HCT116 (cell line): Measurements from ENCODE around the gene ATPAF1. TPM values are rescaled to one million over a fixed set of nuclear protein-coding genes. Genes with fewer than 3 reads are reported as not detected.

Source experiments
- ATAC-seq: fragments of 200-7000 bp; cut with Tn5 transposase; 2 replicates; pipeline ENCODE4 v1.9.1; 2020; ENCODE audit warnings: mild to moderate bottlenecking, moderate library complexity
- BruUV-seq: library from RNA; stranded (reverse); fragments of 400-500 nt; replicated peaks from 2 replicates; lab custom pipeline; 2021; lab: Mats Ljungman, UMichigan
- CTCF ChIA-PET: fragments of 300-600 bp; sonication (Branson Sonifier 250); formaldehyde crosslinking; loops from one replicate; lab custom pipeline; 2021; ENCODE audit warnings: antibody characterized with exemption; lab: Charles Lee
- POLR2A ChIA-PET: fragments of 300-600, 350-600 bp; sonication (Branson Sonifier 250); formaldehyde crosslinking; loops from one replicate; lab custom pipeline; 2021; ENCODE audit warnings: antibody characterized with exemption; lab: Charles Lee
- RAD21 ChIA-PET, 2 experiments: fragments of 300-600 bp; sonication (Branson Sonifier 250); formaldehyde crosslinking; loops; one replicate each; lab custom pipeline; 2023; ENCODE audit warnings: low total read pairs in 2 of 2; ENCODE audit not compliant: uncharacterized antibody in 2 of 2, unreplicated experiment in 2 of 2, low non-redundant PET in 1 of 2; lab: Charles Lee
- DNase-seq: peaks from one replicate; pipeline ENCODE4 v3.0.0-alpha.2; 2010; ENCODE audit warnings: low read depth, low spot score
- H2AFZ ChIP-seq: fragments of 200-600 bp; shearing (Covaris generic), sonication (generic); 2 replicates; pipeline ENCODE4 v1.6.1; 2017; ENCODE audit warnings: low read depth, mixed run types, mixed read lengths, antibody characterized with exemption, low read length; ENCODE audit not compliant: poor library complexity, severe bottlenecking
- H3K27ac ChIP-seq: 2 replicates; pipeline ENCODE4 v1.5.1; 2012; ENCODE audit warnings: low read depth, low read length
- H3K27me3 ChIP-seq: fragments of 200-600 bp; sonication (generic); 2 replicates; pipeline ENCODE4 v1.6.1; 2016; ENCODE audit warnings: mixed run types, low read length, mixed read lengths; ENCODE audit not compliant: insufficient read depth
- H3K36me3 ChIP-seq, 2 experiments: fragments of 200-500 bp in 1 of 2; fragments of 200-600 bp in 1 of 2; sonication (Bioruptor generic) in 1 of 2; sonication (generic) in 1 of 2; 2 replicates each; pipeline versions ENCODE4 v1.5.1 to v1.6.1; 2014 to 2016; ENCODE audit warnings: low read length in 2 of 2, inconsistent platforms in 1 of 2, mixed read lengths in 1 of 2, mixed run types in 1 of 2; ENCODE audit not compliant: insufficient read depth in 2 of 2, control insufficient read depth in 1 of 2
- H3K4me1 ChIP-seq, 2 experiments: fragments of 200-600 bp in 1 of 2; sonication (generic) in 1 of 2; 2 replicates each; pipeline versions ENCODE4 v1.5.1 to v1.6.1; 2012 to 2017; ENCODE audit warnings: low read length in 2 of 2, inconsistent platforms in 1 of 2, mild to moderate bottlenecking in 1 of 2, mixed read lengths in 1 of 2, mixed run types in 1 of 2, moderate library complexity in 1 of 2; ENCODE audit not compliant: insufficient read depth in 2 of 2, control insufficient read depth in 1 of 2
- H3K4me2 ChIP-seq: fragments of 200-600 bp; sonication (generic); 2 replicates; pipeline ENCODE4 v1.6.1; 2017; ENCODE audit warnings: mixed run types, low read length, mixed read lengths
- H3K4me3 ChIP-seq, 2 experiments: fragments of 200-600 bp in 1 of 2; sonication (generic) in 1 of 2; replicated peaks in 1 of 2; 2 replicates each; pipeline ENCODE4 v1.5.1; 2011 to 2016; ENCODE audit warnings: low read length in 2 of 2, control low read depth in 1 of 2, low read depth in 1 of 2, mild to moderate bottlenecking in 1 of 2, mixed read lengths in 1 of 2, mixed run types in 1 of 2
- H3K79me2 ChIP-seq: fragments of 200-600 bp; sonication (generic); 2 replicates; pipeline ENCODE4 v1.6.1; 2017; ENCODE audit warnings: mild to moderate bottlenecking, mixed run types, low read length, moderate library complexity, mixed read lengths; ENCODE audit not compliant: insufficient read depth
- H3K9ac ChIP-seq: fragments of 200-600 bp; sonication (generic); 2 replicates; pipeline ENCODE4 v1.6.1; 2016; ENCODE audit warnings: low read length, mixed read lengths
- H3K9me2 ChIP-seq: fragments of 200-600 bp; sonication (generic), shearing (Covaris generic); 2 replicates; pipeline ENCODE4 v1.6.1; 2017; ENCODE audit warnings: mixed run types, mild to moderate bottlenecking, moderate library complexity; ENCODE audit not compliant: insufficient read depth
- H3K9me3 ChIP-seq, 2 experiments: fragments of 200-500 bp in 1 of 2; fragments of 200-600 bp in 1 of 2; sonication (Bioruptor generic) in 1 of 2; sonication (generic) in 1 of 2; 2 replicates each; pipeline ENCODE4 v1.6.1; 2014 to 2017; ENCODE audit warnings: low read length in 2 of 2, mixed read lengths in 2 of 2, inconsistent platforms in 1 of 2, low read depth in 1 of 2, mild to moderate bottlenecking in 1 of 2, mixed run types in 1 of 2, moderate library complexity in 1 of 2; ENCODE audit not compliant: control insufficient read depth in 1 of 2, insufficient read depth in 1 of 2
- H4K20me1 ChIP-seq: fragments of 200-600 bp; sonication (generic), shearing (Covaris generic); 2 replicates; pipeline ENCODE4 v1.6.1; 2017; ENCODE audit warnings: mixed run types, mild to moderate bottlenecking, moderate library complexity; ENCODE audit not compliant: insufficient read depth
- CBX3 ChIP-seq: IDR thresholded peaks from 2 replicates; pipeline ENCODE4 v1.6.1; 2012; ENCODE audit warnings: low read depth
- CEBPB ChIP-seq: IDR thresholded peaks from 2 replicates; pipeline ENCODE4 v1.6.1; 2012; ENCODE audit warnings: low read depth
- ELF1 ChIP-seq: IDR thresholded peaks from 2 replicates; pipeline ENCODE4 v1.6.1; 2012; ENCODE audit warnings: low read depth, borderline replicate concordance
- EZH2 ChIP-seq: fragments of 200-600 bp; sonication (generic); IDR thresholded peaks from 2 replicates; pipeline ENCODE4 v1.6.1; 2017; ENCODE audit warnings: antibody characterized with exemption, mixed run types
- FOSL1 ChIP-seq: IDR thresholded peaks from 2 replicates; pipeline ENCODE4 v1.6.1; 2012; ENCODE audit warnings: low read depth
- JUND ChIP-seq: IDR thresholded peaks from 2 replicates; pipeline ENCODE4 v1.6.1; 2012
- POLR2A ChIP-seq: IDR thresholded peaks from 2 replicates; pipeline ENCODE4 v1.7.0; 2011; ENCODE audit warnings: borderline replicate concordance; ENCODE audit not compliant: insufficient read depth, insufficient read length; ENCODE audit errors: extremely low read depth
- RAD21 ChIP-seq: IDR thresholded peaks from 2 replicates; pipeline ENCODE4 v1.6.1; 2012; ENCODE audit warnings: low read depth, mild to moderate bottlenecking
- SIN3A ChIP-seq: IDR thresholded peaks from 2 replicates; pipeline ENCODE4 v1.6.1; 2012; ENCODE audit warnings: low read depth
- SP1 ChIP-seq: IDR thresholded peaks from 2 replicates; pipeline ENCODE4 v1.6.1; 2012; ENCODE audit warnings: low read depth
- SRF ChIP-seq: IDR thresholded peaks from 2 replicates; pipeline ENCODE4 v1.6.1; 2012; ENCODE audit warnings: low read depth
- TCF7L2 ChIP-seq: IDR thresholded peaks from 2 replicates; pipeline ENCODE4 v1.7.0; 2011; ENCODE audit warnings: borderline replicate concordance, inconsistent platforms; ENCODE audit not compliant: insufficient read depth, insufficient read length; ENCODE audit errors: extremely low read depth
- YY1 ChIP-seq: IDR thresholded peaks from 2 replicates; pipeline ENCODE4 v1.6.1; 2011; ENCODE audit warnings: low read length, low read depth, moderate library complexity, mild to moderate bottlenecking; ENCODE audit not compliant: insufficient replicate concordance; ENCODE audit errors: extremely low read depth
- ZFX ChIP-seq: fragments of 450-650 bp; IDR thresholded peaks from 2 replicates; pipeline ENCODE4 v1.6.1; 2017
- ZNF274 ChIP-seq: fragments of 200-500 bp; sonication (Bioruptor generic); IDR thresholded peaks from 2 replicates; pipeline ENCODE4 v1.6.1; 2014; ENCODE audit warnings: mild to moderate bottlenecking, low read depth, low read length, inconsistent platforms
- intact Hi-C: fragments of 100-400 bp; cut with micrococcal nuclease; formaldehyde crosslinking; loops from 2 replicates; pipeline ENCODE4 v1.10.0; 2022
- total RNA-seq: library from RNA; stranded (reverse); gene quantifications from one replicate; pipeline ENCODE4 v1.2.1, GENCODE V29; 2021; ENCODE audit not compliant: unreplicated experiment
- TF ChIP-seq, protein P1 (sequence below): IDR thresholded peaks from 2 replicates; pipeline ENCODE4 v1.6.1; 2012
- TF ChIP-seq, protein P2 (sequence below): IDR thresholded peaks from 2 replicates; pipeline ENCODE4 v1.6.1; 2011; ENCODE audit warnings: mild to moderate bottlenecking, low read length, moderate library complexity; ENCODE audit not compliant: insufficient replicate concordance; ENCODE audit errors: extremely low read depth
- TF ChIP-seq, protein P3 (sequence below): IDR thresholded peaks from 2 replicates; pipeline ENCODE4 v1.6.1; 2012

Gene ATPAF1
- total RNA-seq, 1 experiment from 2014 or later, result 35.5 TPM

DNA sequence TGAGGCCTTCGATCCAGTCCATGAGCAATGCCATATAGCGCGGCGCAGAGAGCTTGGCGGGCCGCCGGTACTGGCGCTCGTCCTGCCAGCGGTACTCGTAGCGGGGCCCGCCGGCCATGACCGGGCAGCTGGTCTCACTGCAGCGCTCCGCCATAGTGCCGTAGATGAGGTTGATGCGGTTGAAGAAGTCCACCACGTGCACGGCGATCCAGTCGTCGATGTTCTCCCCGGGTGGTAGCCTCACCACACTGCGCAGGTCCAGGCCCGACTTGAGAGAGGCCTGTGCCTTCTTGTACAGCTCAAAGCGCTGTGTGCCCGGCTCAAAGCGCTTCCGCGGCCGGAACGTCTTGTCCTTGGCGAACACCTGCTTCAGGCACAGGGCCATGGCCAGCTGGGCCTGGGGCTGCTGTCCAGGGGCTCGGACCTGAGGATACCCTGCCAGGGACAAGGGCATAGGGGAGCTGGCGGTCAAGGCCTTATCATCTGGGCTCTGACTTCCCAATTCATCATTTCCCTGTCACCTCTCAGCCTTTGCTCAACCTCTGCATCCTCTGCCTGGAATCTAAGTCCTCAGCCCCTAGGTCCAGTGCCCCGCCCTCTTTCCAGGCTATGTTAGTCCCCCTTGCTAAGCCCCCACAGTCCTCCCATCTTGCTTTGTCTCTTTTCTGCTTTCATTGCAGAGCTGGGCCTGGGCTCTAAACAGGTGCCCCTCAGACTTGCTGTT is 55.1 kb downstream of the ATPAF1 start:
- H3K79me2 ChIP-seq, result no peaks in the 10 kb centered on the region
- H2AFZ ChIP-seq, result no peak overlapping the region
- peaks cover 13 to 51% of the 10 kb centered on the region in 2 experiments; a peak in 3 of 4 replicates for H3K4me1 ChIP-seq
- H3K4me3 ChIP-seq, result no peak overlapping the region
- ATAC-seq (no peak), DNase-seq (no peak)
- POLR2A ChIA-PET, result no interaction called here
- H3K9ac ChIP-seq, result no peak overlapping the region
- 0 out of 4 replicates have a peak, but pooled peaks cover 0 to 5% of the 10 kb centered on the region in 2 experiments for H3K36me3 ChIP-seq
- no peaks in the 10 kb centered on the region for H3K27me3 ChIP-seq
- no peaks in the 10 kb centered on the region for H3K9me3 ChIP-seq
- H3K9me2 ChIP-seq, result no peaks in the 10 kb centered on the region
- H3K4me2 ChIP-seq, result no peak overlapping the region
- intact Hi-C loops, result no loop called here
- H3K27ac ChIP-seq, result no peak overlapping the region
- H4K20me1 ChIP-seq, result no peaks in the 10 kb centered on the region
- CTCF ChIA-PET, result no interaction called here
- RAD21 ChIA-PET, result no interaction called here
- BruUV-seq, result no TSS peak
- TF ChIP-seq EZH2 (no peak), CBX3 (no peak), SP1 (no peak)
- TF ChIP-seq, protein P1, sequence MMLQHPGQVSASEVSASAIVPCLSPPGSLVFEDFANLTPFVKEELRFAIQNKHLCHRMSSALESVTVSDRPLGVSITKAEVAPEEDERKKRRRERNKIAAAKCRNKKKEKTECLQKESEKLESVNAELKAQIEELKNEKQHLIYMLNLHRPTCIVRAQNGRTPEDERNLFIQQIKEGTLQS, result no peak

DNA sequence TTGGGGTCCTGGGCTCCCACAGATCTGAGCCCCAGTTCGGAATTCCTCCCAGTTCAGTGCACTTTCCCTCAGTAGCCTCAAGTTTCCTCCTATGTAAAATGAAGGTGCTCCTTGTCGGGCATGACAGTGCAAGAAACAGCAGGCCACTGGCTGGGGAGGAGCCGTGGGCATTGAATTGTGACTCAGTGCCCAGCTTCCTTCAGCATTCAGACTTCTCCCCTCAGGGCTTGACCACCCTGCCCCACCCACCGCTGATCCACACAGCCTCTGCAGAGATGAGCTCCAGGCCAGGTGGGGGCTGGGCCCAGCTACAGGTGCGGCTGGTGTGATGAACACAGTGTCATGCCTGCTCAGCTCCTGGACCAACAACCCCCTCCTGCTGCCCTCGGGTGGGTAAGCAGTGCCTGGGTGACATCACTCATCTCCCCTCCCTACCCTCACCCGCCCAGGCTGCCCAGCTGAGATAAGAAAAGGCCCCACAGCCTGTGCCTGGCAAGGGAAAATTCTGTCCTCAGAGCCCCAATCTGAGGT is 56.4 kb downstream of the ATPAF1 start:
- ATAC-seq (no peak), DNase-seq (no peak)
- ChIA-PET RAD21 (no interaction called here), POLR2A (no interaction called here), CTCF (interaction anchor here (1.1 kb wide), 1 partner anchor 11 kb away, joined by 3 read pairs; no protein-coding TSS in a partner anchor)
- no peaks in the 10 kb centered on the region for H3K79me2 ChIP-seq
- H3K27me3 ChIP-seq, result no peaks in the 10 kb centered on the region
- no peak overlapping the region for H3K9ac ChIP-seq
- no peak overlapping the region for H2AFZ ChIP-seq
- TF ChIP-seq SIN3A, result no peak
- TF ChIP-seq SP1, result no peak
- TF ChIP-seq ZNF274, result no peak
- TF ChIP-seq FOSL1, result no peak
- no peak for TF ChIP-seq YY1
- TF ChIP-seq CEBPB, result no peak
- TF ChIP-seq TCF7L2, result no peak
- TF ChIP-seq ELF1, result no peak
- TF ChIP-seq, protein P1, result no peak
- no peak for TF ChIP-seq RAD21
- no peak for TF ChIP-seq POLR2A
- TF ChIP-seq, protein P2, sequence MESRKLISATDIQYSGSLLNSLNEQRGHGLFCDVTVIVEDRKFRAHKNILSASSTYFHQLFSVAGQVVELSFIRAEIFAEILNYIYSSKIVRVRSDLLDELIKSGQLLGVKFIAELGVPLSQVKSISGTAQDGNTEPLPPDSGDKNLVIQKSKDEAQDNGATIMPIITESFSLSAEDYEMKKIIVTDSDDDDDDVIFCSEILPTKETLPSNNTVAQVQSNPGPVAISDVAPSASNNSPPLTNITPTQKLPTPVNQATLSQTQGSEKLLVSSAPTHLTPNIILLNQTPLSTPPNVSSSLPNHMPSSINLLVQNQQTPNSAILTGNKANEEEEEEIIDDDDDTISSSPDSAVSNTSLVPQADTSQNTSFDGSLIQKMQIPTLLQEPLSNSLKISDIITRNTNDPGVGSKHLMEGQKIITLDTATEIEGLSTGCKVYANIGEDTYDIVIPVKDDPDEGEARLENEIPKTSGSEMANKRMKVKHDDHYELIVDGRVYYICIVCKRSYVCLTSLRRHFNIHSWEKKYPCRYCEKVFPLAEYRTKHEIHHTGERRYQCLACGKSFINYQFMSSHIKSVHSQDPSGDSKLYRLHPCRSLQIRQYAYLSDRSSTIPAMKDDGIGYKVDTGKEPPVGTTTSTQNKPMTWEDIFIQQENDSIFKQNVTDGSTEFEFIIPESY, result no peak
- TF ChIP-seq SRF, result no peak
- TF ChIP-seq JUND, result no peak
- no peak for TF ChIP-seq ZFX
- TF ChIP-seq, protein P3, sequence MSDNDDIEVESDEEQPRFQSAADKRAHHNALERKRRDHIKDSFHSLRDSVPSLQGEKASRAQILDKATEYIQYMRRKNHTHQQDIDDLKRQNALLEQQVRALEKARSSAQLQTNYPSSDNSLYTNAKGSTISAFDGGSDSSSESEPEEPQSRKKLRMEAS, result no peak
- H3K4me1 ChIP-seq, result peaks cover 13 to 42% of the 10 kb centered on the region in 2 experiments; a peak in 3 of 4 replicates
- peak overlapping the region; percentile 39 for H3K4me2 ChIP-seq
- H3K27ac ChIP-seq, result no peak overlapping the region
- intact Hi-C loops, result no loop called here
- 0 out of 4 replicates have a peak, but pooled peaks cover 0 to 6% of the 10 kb centered on the region in 2 experiments for H3K36me3 ChIP-seq
- no peaks in the 10 kb centered on the region for H4K20me1 ChIP-seq
- H3K9me3 ChIP-seq, result no peaks in the 10 kb centered on the region
- no peaks in the 10 kb centered on the region for H3K9me2 ChIP-seq
- BruUV-seq, result no TSS peak
- no peak overlapping the region for H3K4me3 ChIP-seq
